Tibial nerve (tissue), 3 donors: ENCODE measurements around the gene SLC4A1AP.

ENCODE experiments used
- POLR2A ChIP-seq, 2 donors: fragments of 450-650 bp; IDR thresholded peaks; one replicate each; pipeline ENCODE4 v1.6.1; 2017; ENCODE audit warnings: antibody characterized with exemption in 2 of 2, mild to moderate bottlenecking in 2 of 2, moderate library complexity in 2 of 2
- TF ChIP-seq, protein P1 (sequence below), 5 experiments: fragments of 200-600 bp in 3 of 5; fragments of 450-650 bp in 2 of 5; sonication (generic) in 3 of 5; IDR thresholded peaks; one replicate each; pipeline ENCODE4 v1.5.1; 2016 to 2019; ENCODE audit warnings: antibody characterized with exemption in 5 of 5, mild to moderate bottlenecking in 3 of 5, moderate library complexity in 2 of 5

DNA sequence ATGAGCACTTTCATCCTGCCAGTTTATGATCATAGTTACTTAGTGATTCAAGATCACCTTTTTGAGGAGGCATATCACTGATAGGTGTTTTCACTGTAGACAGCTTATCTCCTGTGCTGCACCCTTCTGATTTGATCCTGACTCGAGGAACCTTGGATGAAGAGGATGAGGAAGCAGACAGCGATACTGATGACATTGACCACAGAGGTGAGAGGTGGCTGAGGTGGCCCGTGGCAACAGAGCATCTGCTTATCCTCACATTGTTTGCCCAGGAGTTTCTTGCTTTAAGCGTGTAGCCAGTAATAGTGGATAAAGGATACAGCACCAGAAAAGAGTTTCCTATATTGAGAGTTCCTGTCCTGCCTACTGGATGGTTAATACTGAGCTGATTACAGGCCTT, 16.0 kb upstream of the SLC4A1AP start:
- TF ChIP-seq, protein P1, sequence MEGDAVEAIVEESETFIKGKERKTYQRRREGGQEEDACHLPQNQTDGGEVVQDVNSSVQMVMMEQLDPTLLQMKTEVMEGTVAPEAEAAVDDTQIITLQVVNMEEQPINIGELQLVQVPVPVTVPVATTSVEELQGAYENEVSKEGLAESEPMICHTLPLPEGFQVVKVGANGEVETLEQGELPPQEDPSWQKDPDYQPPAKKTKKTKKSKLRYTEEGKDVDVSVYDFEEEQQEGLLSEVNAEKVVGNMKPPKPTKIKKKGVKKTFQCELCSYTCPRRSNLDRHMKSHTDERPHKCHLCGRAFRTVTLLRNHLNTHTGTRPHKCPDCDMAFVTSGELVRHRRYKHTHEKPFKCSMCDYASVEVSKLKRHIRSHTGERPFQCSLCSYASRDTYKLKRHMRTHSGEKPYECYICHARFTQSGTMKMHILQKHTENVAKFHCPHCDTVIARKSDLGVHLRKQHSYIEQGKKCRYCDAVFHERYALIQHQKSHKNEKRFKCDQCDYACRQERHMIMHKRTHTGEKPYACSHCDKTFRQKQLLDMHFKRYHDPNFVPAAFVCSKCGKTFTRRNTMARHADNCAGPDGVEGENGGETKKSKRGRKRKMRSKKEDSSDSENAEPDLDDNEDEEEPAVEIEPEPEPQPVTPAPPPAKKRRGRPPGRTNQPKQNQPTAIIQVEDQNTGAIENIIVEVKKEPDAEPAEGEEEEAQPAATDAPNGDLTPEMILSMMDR (IDR thresholded peaks at IDR 0.05): no peak
- no peak for TF ChIP-seq POLR2A (IDR thresholded peaks at IDR 0.05)
